Cardiac muscle cell (in vitro differentiated cells and primary cell): ENCODE data around the gene TRIM38. TPM values are rescaled to one million over a fixed set of nuclear protein-coding genes. Genes with fewer than 3 reads are reported as not detected.

ENCODE experiments used
- DNase-seq, 2 donors: peaks; one replicate each; pipeline versions ENCODE4 v3.0.0 to v3.0.0-alpha.2; 2010 to 2017; ENCODE audit warnings: low read depth in 1 of 2, low spot score in 1 of 2
- H3K27ac ChIP-seq: fragments of 200-600 bp; sonication (generic); 2 replicates; pipeline ENCODE4 v1.5.1; 2016
- H3K27me3 ChIP-seq: fragments of 200-600 bp; sonication (generic); 2 replicates; pipeline ENCODE4 v1.6.0; 2016; ENCODE audit warnings: control low read depth
- H3K36me3 ChIP-seq: fragments of 200-600 bp; sonication (generic); 2 replicates; pipeline ENCODE4 v1.5.1; 2016; ENCODE audit warnings: control low read depth
- H3K4me1 ChIP-seq: fragments of 200-600 bp; sonication (generic); 2 replicates; pipeline ENCODE4 v1.8.1; 2017; ENCODE audit warnings: low read depth, mild to moderate bottlenecking, mixed run types
- H3K4me3 ChIP-seq: fragments of 200-600 bp; sonication (generic); 2 replicates; pipeline ENCODE4 v1.5.1; 2016; ENCODE audit warnings: mild to moderate bottlenecking
- H3K9me3 ChIP-seq: fragments of 200-600 bp; sonication (generic); 2 replicates; pipeline ENCODE4 v1.5.1; 2017; ENCODE audit warnings: low read depth, mild to moderate bottlenecking, control low read depth
- CTCF ChIP-seq: IDR thresholded peaks from 2 replicates; pipeline ENCODE4 v1.5.1; 2012; ENCODE audit warnings: low read depth, mild to moderate bottlenecking, low read length
- polyA plus RNA-seq: library from polyadenylated mRNA; unstranded; fragments of >200 nt; fragmentation: Nextera tagmentation; extraction: Ambion mirVana; gene quantifications from 2 replicates; pipeline ENCODE4 v1.2.1, GENCODE V29; 2016
- total RNA-seq: library from RNA; depleted of rRNA; stranded (reverse); fragments of >200 nt; gene quantifications from 2 replicates; pipeline ENCODE4 v1.2.3, GENCODE V29; 2016

The TRIM38 gene
- 0.11 and 0.12 TPM in 2 replicates for total RNA-seq
- 0.05 and 0.20 TPM in 2 replicates for polyA plus RNA-seq

- H3K4me3 ChIP-seq: no peak within 1 kb of the TSS
- TF ChIP-seq CTCF: no peak
- DNase-seq: peak; percentile 6 to 95
Measured at GRCh38 chr6:25962149-25963127, at the start of gene TRIM38. Gene TRIM38 (plus strand): TSS chr6:25962802. CDS start chr6:25966523, 3,721 bp downstream.

GRCh38 chr6:25913741-25914140, 48.9 kb upstream of the TRIM38 start:
- H3K4me3 ChIP-seq: no peak overlapping the region
- H3K36me3 ChIP-seq: no peaks in the 10 kb centered on the region
- DNase-seq: no peak
- no peaks in the 10 kb centered on the region for H3K4me1 ChIP-seq
- H3K27ac ChIP-seq: no peak overlapping the region
- H3K9me3 ChIP-seq: no peaks in the 10 kb centered on the region
- peaks cover 2% of the 10 kb centered on the region for H3K27me3 ChIP-seq
- TF ChIP-seq CTCF: no peak

More at GRCh38 chr6:25962149-25963127, at the start of gene TRIM38:
- no peaks in the 10 kb centered on the region for H3K9me3 ChIP-seq
- H3K27me3 ChIP-seq: no peaks in the 10 kb centered on the region
- no peaks in the 10 kb centered on the region for H3K36me3 ChIP-seq
- peaks cover 5% of the 10 kb centered on the region for H3K4me1 ChIP-seq
- no peak within 1 kb of the TSS for H3K27ac ChIP-seq

- Histone ChIP-seq H3K9me3 (no peaks in the 10 kb centered on the region), H3K27me3 (no peaks in the 10 kb centered on the region)
- TF ChIP-seq CTCF: no peak
Measured at GRCh38 chr6:25916330-25916729, 46.3 kb upstream of the TRIM38 start.

GRCh38 chr6:25916789-25917490, 45.7 kb upstream of the TRIM38 start:
- no peak overlapping the region for H3K27ac ChIP-seq
- H3K4me3 ChIP-seq: no peak overlapping the region
- no peaks in the 10 kb centered on the region for H3K9me3 ChIP-seq
- no peak for TF ChIP-seq CTCF
- no peaks in the 10 kb centered on the region for H3K4me1 ChIP-seq
- H3K36me3 ChIP-seq: no peaks in the 10 kb centered on the region
- no peak for DNase-seq
- H3K27me3 ChIP-seq: no peaks in the 10 kb centered on the region

More at GRCh38 chr6:25916330-25916729, 46.3 kb upstream of the TRIM38 start:
- no peaks in the 10 kb centered on the region for H3K36me3 ChIP-seq
- no peak overlapping the region for H3K4me3 ChIP-seq
- H3K27ac ChIP-seq: no peak overlapping the region
- no peak for DNase-seq
- H3K4me1 ChIP-seq: no peaks in the 10 kb centered on the region

GRCh38 chr6:25918083-25918683, 44.4 kb upstream of the TRIM38 start:
- Histone ChIP-seq H3K27me3 (no peaks in the 10 kb centered on the region), H3K27ac (no peak overlapping the region), H3K4me3 (no peak overlapping the region), H3K4me1 (no peaks in the 10 kb centered on the region), H3K9me3 (no peaks in the 10 kb centered on the region), H3K36me3 (no peaks in the 10 kb centered on the region)
- no peak for TF ChIP-seq CTCF
- no peak for DNase-seq
